Upper lobe of left lung (tissue), 4 donors: ENCODE measurements around the gene HNF1A.

ENCODE experiments used
- EP300 ChIP-seq, 4 donors: sonication (generic); formaldehyde crosslinking; IDR thresholded peaks; one replicate each; pipeline ENCODE4 v1.5.1; 2017; ENCODE audit warnings: antibody characterized with exemption in 4 of 4, control low read depth in 2 of 4
- POLR2A ChIP-seq, 4 donors: fragments of 450-650 bp; IDR thresholded peaks; one replicate each; pipeline ENCODE4 v1.5.1; 2016 to 2017; ENCODE audit warnings: antibody characterized with exemption in 4 of 4, mild to moderate bottlenecking in 2 of 4

DNA sequence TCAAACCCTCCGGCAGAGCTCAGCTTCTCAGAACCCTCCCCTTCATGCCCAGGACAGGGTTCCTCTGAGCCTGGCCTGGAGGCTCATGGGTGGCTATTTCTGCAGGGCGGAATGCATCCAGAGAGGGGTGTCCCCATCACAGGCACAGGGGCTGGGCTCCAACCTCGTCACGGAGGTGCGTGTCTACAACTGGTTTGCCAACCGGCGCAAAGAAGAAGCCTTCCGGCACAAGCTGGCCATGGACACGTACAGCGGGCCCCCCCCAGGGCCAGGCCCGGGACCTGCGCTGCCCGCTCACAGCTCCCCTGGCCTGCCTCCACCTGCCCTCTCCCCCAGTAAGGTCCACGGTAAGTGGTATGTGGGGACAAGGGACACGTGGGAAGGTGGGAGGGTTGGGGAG, 15.7 kb downstream of the HNF1A start:
- no peak for TF ChIP-seq POLR2A (IDR thresholded peaks at IDR 0.05)
- no peak for TF ChIP-seq EP300 (IDR thresholded peaks at IDR 0.05)
